GM12878 (cell line): Measurements from ENCODE around the gene IQCH. TPM values are rescaled to one million over a fixed set of nuclear protein-coding genes. Genes with fewer than 3 reads are reported as not detected.

Experiments
- ATAC-seq: fragments of 200-7000 bp; cut with Tn5 transposase; 3 replicates; pipeline ENCODE4 v1.9.1; 2020; ENCODE audit warnings: mild to moderate bottlenecking, moderate library complexity
- BruUV-seq: library from RNA; stranded (reverse); fragments of 400-500 nt; replicated peaks from 2 replicates; lab custom pipeline; 2021; lab: Mats Ljungman, UMichigan
- CTCF ChIA-PET: fragments of 300-600 bp; sonication (Branson Sonifier 250); formaldehyde crosslinking; extraction: SDS; loops from one replicate; lab custom pipeline; 2021; ENCODE audit warnings: inconsistent platforms; lab: Yijun Ruan, JAX
- POLR2A ChIA-PET: fragments of 350-600 bp; formaldehyde crosslinking; extraction: SDS; loops from one replicate; lab custom pipeline; 2021; ENCODE audit warnings: inconsistent platforms; lab: Charles Lee
- RAD21 ChIA-PET: fragments of 300-600 bp; sonication (Branson Sonifier 250); formaldehyde crosslinking; loops from one replicate; lab custom pipeline; 2023; ENCODE audit warnings: antibody characterized with exemption; ENCODE audit not compliant: unreplicated experiment; lab: Charles Lee
- SMC1A ChIA-PET: fragments of 300-600 bp; sonication (Branson Sonifier 250); formaldehyde crosslinking; loops from one replicate; lab custom pipeline; 2023; ENCODE audit not compliant: unreplicated experiment, uncharacterized antibody; lab: Charles Lee
- DNase-seq: peaks from one replicate; pipeline ENCODE4 v3.0.0-alpha.2; 2011; ENCODE audit warnings: low read depth, low spot score
- FAIRE-seq: peaks from 3 replicates; lab custom pipeline; 2011; peaks lifted over from hg19 to GRCh38; lab: Jason Lieb, UNC
- H2AFZ ChIP-seq: 2 replicates; pipeline ENCODE4 v1.6.0; 2011; ENCODE audit warnings: low read depth, low read length, control low read depth; ENCODE audit not compliant: control insufficient read depth
- H3K27ac ChIP-seq: 2 replicates; pipeline ENCODE4 v1.5.1; 2011; ENCODE audit warnings: control low read depth; ENCODE audit not compliant: control insufficient read depth, insufficient read depth
- H3K27me3 ChIP-seq, 2 experiments: replicated peaks in 1 of 2; 2 replicates each; pipeline versions ENCODE4 v1.6.0 to v1.6.1; 2011; ENCODE audit warnings: low read length in 1 of 2; ENCODE audit not compliant: control insufficient read depth in 2 of 2, insufficient read depth in 2 of 2
- H3K36me3 ChIP-seq, 2 experiments: 2 replicates each; pipeline ENCODE4 v1.5.1; 2011; ENCODE audit warnings: low read length in 1 of 2; ENCODE audit not compliant: control insufficient read depth in 2 of 2, insufficient read depth in 2 of 2
- H3K4me1 ChIP-seq: 2 replicates; pipeline ENCODE4 v1.6.1; 2011; ENCODE audit warnings: mild to moderate bottlenecking, low read length, moderate library complexity, mixed read lengths; ENCODE audit not compliant: control insufficient read depth, insufficient read depth
- H3K4me2 ChIP-seq: 2 replicates; pipeline ENCODE4 v1.6.0; 2011; ENCODE audit warnings: control low read depth; ENCODE audit not compliant: control insufficient read depth, insufficient read depth
- H3K4me3 ChIP-seq: fragments of 200-600 bp; sonication (generic); 2 replicates; pipeline ENCODE4 v1.5.1; 2016
- H3K79me2 ChIP-seq: 2 replicates; pipeline ENCODE4 v1.6.0; 2011; ENCODE audit warnings: low read length; ENCODE audit not compliant: control insufficient read depth, insufficient read depth
- H3K9ac ChIP-seq: 2 replicates; pipeline ENCODE4 v1.8.0; 2011; ENCODE audit warnings: low read length, control low read depth, mixed read lengths; ENCODE audit not compliant: control insufficient read depth, insufficient read depth
- H3K9me3 ChIP-seq: replicated peaks from 3 replicates; pipeline ENCODE4 v1.5.1; 2011; ENCODE audit warnings: mild to moderate bottlenecking, low read length; ENCODE audit not compliant: control insufficient read depth, insufficient read depth
- H4K20me1 ChIP-seq: 2 replicates; pipeline ENCODE4 v1.6.0; 2011; ENCODE audit not compliant: control insufficient read depth, insufficient read depth
- CEBPB ChIP-seq, 2 experiments: fragments of 150-350 bp in 1 of 2; IDR thresholded peaks; 2 replicates each; pipeline ENCODE4 v1.6.1; 2012 to 2014; ENCODE audit warnings: low read depth in 2 of 2, low read length in 2 of 2, borderline replicate concordance in 1 of 2, inconsistent platforms in 1 of 2
- CREB1 ChIP-seq: IDR thresholded peaks from 2 replicates; pipeline ENCODE4 v1.6.1; 2012; ENCODE audit warnings: low read depth, mild to moderate bottlenecking, inconsistent platforms
- EP300 ChIP-seq, 2 experiments: fragments of 150-350 bp in 1 of 2; IDR thresholded peaks; 2 replicates each; pipeline ENCODE4 v1.6.1; 2011 to 2012; ENCODE audit warnings: low read depth in 2 of 2, low read length in 2 of 2, borderline replicate concordance in 1 of 2, improper control_type of control experiment in 1 of 2, inconsistent platforms in 1 of 2; ENCODE audit not compliant: control insufficient read depth in 1 of 2
- FOXK2 ChIP-seq: fragments of 450-650 bp; IDR thresholded peaks from 2 replicates; pipeline ENCODE4 v1.6.1; 2017; ENCODE audit warnings: mild to moderate bottlenecking, moderate library complexity
- IRF3 ChIP-seq: fragments of 450-650 bp; IDR thresholded peaks from 2 replicates; pipeline ENCODE4 v1.6.1; 2014; ENCODE audit warnings: mild to moderate bottlenecking
- LARP7 ChIP-seq: fragments of 450-650 bp; IDR thresholded peaks from 2 replicates; pipeline ENCODE4 v1.6.1; 2017; ENCODE audit warnings: mild to moderate bottlenecking
- NFYB ChIP-seq: IDR thresholded peaks from 2 replicates; pipeline ENCODE4 v1.6.1; 2011; ENCODE audit warnings: low read depth, mild to moderate bottlenecking, low read length, improper control_type of control experiment, moderate library complexity; ENCODE audit not compliant: insufficient read depth
- NR2C2 ChIP-seq: IDR thresholded peaks from 2 replicates; pipeline ENCODE4 v1.6.1; 2011; ENCODE audit warnings: borderline replicate concordance, low read depth; ENCODE audit not compliant: control insufficient read depth, insufficient read length
- RELA ChIP-seq: fragments of 450-650 bp; IDR thresholded peaks from 2 replicates; pipeline ENCODE4 v1.8.0; 2014; ENCODE audit warnings: borderline replicate concordance; ENCODE audit not compliant: partially characterized antibody
- SIN3A ChIP-seq: IDR thresholded peaks from 2 replicates; pipeline ENCODE4 v1.6.1; 2012; ENCODE audit warnings: low read depth, low read length, improper control_type of control experiment
- SPI1 ChIP-seq: IDR thresholded peaks from 2 replicates; pipeline ENCODE4 v1.6.1; 2011; ENCODE audit warnings: low read depth, mild to moderate bottlenecking, low read length, moderate library complexity, borderline replicate concordance; ENCODE audit not compliant: insufficient read depth
- TCF12 ChIP-seq: IDR thresholded peaks from 2 replicates; pipeline ENCODE4 v1.6.1; 2011; ENCODE audit warnings: low read depth, mild to moderate bottlenecking, low read length
- ZNF24 ChIP-seq: fragments of 450-650 bp; IDR thresholded peaks from 2 replicates; pipeline ENCODE4 v1.6.1; 2017; ENCODE audit warnings: antibody characterized with exemption, mild to moderate bottlenecking
- ZNF274 ChIP-seq: IDR thresholded peaks from one replicate; pipeline ENCODE4 v1.8.0; 2011; ENCODE audit not compliant: insufficient read length, insufficient read depth
- in situ Hi-C: fragments of 300-500 bp; cut with MboI; formaldehyde crosslinking; loops from 9 replicates; pipeline ENCODE4 v1.14.3; 2018; ENCODE audit warnings: mixed read lengths
- intact Hi-C: fragments of 100-400 bp; cut with micrococcal nuclease; formaldehyde crosslinking; loops from one replicate; pipeline ENCODE4 v1.14.2; 2022; ENCODE audit not compliant: unreplicated experiment
- polyA plus RNA-seq, 11 experiments: library from polyadenylated mRNA; depleted of rRNA in 4 of 11; unstranded in 6 of 11; stranded (reverse) in 5 of 11; fragments of >200 nt; fragmentation: Nextera tagmentation in 4 of 11; fragmentation: Illumina TruSeq in 1 of 11; extraction: Ambion mirVana in 4 of 11; extraction: Trizol in 1 of 11; gene quantifications; 1 replicate in 1 of 11; 2 replicates in 10 of 11; pipeline versions ENCODE4 v1.2.1 to v1.2.3, GENCODE V29; 2011 to 2016; ENCODE audit warnings: inconsistent platforms in 2 of 11, missing spikeins in 2 of 11, low read depth in 1 of 11
- total RNA-seq, 4 experiments: library from RNA; depleted of rRNA in 3 of 4; stranded (reverse); fragments of >200 nt in 3 of 4; fragmentation: Illumina TruSeq in 1 of 4; extraction: Trizol in 1 of 4; gene quantifications; 2 replicates each; pipeline versions ENCODE4 v1.2.1 to v1.2.3, GENCODE V29; 2013 to 2021

Gene IQCH
- total and polyA plus RNA-seq, 10 of the 15 experiments (the other 5 are each of a cell fraction or from before 2014, with no cell fraction given) = 0.29 to 1.3 (median 0.99) TPM

GRCh38 chr15:67249830-67250229 lies 4.8 kb upstream of the IQCH start:
- Histone ChIP-seq H3K79me2 (peaks cover 25% of the 10 kb centered on the region), H3K9me3 (peaks cover 3% of the 10 kb centered on the region; the same call in 2 of the 3 replicates), H3K9ac (no peak overlapping the region), H3K36me3 (peaks cover 0 to 4% of the 10 kb centered on the region in 2 experiments; a peak in 1 of 4 replicates), H3K27me3 (no peaks in the 10 kb centered on the region), H2AFZ (no peak overlapping the region), H3K4me1 (no peaks in the 10 kb centered on the region), H3K4me3 (no peak overlapping the region), H3K4me2 (no peak overlapping the region), H3K27ac (no peak overlapping the region), H4K20me1 (no peaks in the 10 kb centered on the region)
- in situ Hi-C loops (no loop called here), intact Hi-C loops (loop anchor here (5.0 kb wide), 1 partner anchor 312 kb away; no protein-coding TSS in a partner anchor)
- DNase-seq (no peak), ATAC-seq (no peak), FAIRE-seq (no peak)
- ChIA-PET CTCF (interaction anchor here (0.9 to 1.1 kb wide), 2 partner anchors 9 to 303 kb away, joined by 4 read pairs; no protein-coding TSS in a partner anchor), RAD21 (interaction anchor here (0.6 to 1.0 kb wide), 2 partner anchors 10 to 494 kb away, joined by 3 read pairs; no protein-coding TSS in a partner anchor), SMC1A (interaction anchor here (2.5 kb wide), 1 partner anchor 10 kb away, joined by 11 read pairs; no protein-coding TSS in a partner anchor), POLR2A (interaction anchor here (0.6 kb wide), 1 partner anchor 415 kb away, joined by 3 read pairs; no protein-coding TSS in a partner anchor)
- no TSS peak for BruUV-seq
- no peak for TF ChIP-seq EP300 (IDR thresholded peaks at IDR 0.05; ENCODE audit: borderline replicate concordance in 1 of 2, control insufficient read depth in 1 of 2, low read depth in 2 of 2, low read length in 2 of 2)
- TF ChIP-seq TCF12 = no peak
- no peak for TF ChIP-seq LARP7
- TF ChIP-seq FOXK2 = no peak
- no peak for TF ChIP-seq CREB1
- no peak for TF ChIP-seq ZNF24
- TF ChIP-seq SPI1 = no peak
- no peak for TF ChIP-seq NFYB
- no peak for TF ChIP-seq CEBPB (IDR thresholded peaks at IDR 0.05; ENCODE audit: borderline replicate concordance in 1 of 2, low read depth in 2 of 2, low read length in 2 of 2)
- TF ChIP-seq ZNF274 = no peak
- TF ChIP-seq NR2C2 = no peak
- no peak for TF ChIP-seq RELA
- TF ChIP-seq SIN3A = no peak
- no peak for TF ChIP-seq IRF3
